Colonic mucosa (tissue), 4 donors: ENCODE data around the gene PRKAG2. TPM values are rescaled to one million over a fixed set of nuclear protein-coding genes. Genes with fewer than 3 reads are reported as not detected.
A peak's percentile ranks its signal among the peaks of the same experiment; 100 is the strongest.

ENCODE experiments used
- DNase-seq: peaks from one replicate; pipeline ENCODE4 v3.0.0-alpha.2; 2020
- H3K27ac ChIP-seq: fragments of 200-600 bp; one replicate; pipeline ENCODE4 v1.8.0; 2021
- H3K27me3 ChIP-seq: fragments of 200-600 bp; one replicate; pipeline ENCODE4 v1.8.0; 2021
- H3K36me3 ChIP-seq: fragments of 200-600 bp; one replicate; pipeline ENCODE4 v1.8.0; 2021
- H3K4me1 ChIP-seq: fragments of 200-600 bp; one replicate; pipeline ENCODE4 v1.8.0; 2021; ENCODE audit warnings: mild to moderate bottlenecking
- H3K4me3 ChIP-seq: fragments of 200-600 bp; one replicate; pipeline ENCODE4 v1.8.0; 2021
- H3K9ac ChIP-seq, 2 donors: one replicate each; pipeline ENCODE4 v1.7.0; 2013; ENCODE audit warnings: control low read depth in 2 of 2, low read depth in 2 of 2, low read length in 2 of 2
- H3K9me3 ChIP-seq: fragments of 200-600 bp; one replicate; pipeline ENCODE4 v1.8.0; 2021
- intact Hi-C: fragments of 100-400 bp; cut with DNase I; formaldehyde crosslinking; loops from one replicate; pipeline ENCODE4 v1.14.1; 2022
- total RNA-seq, 2 donors: library from RNA; stranded (reverse); fragmentation: NEBNext Ultra II Directional in 1 of 2; extraction: Animal tissue kit (Norgen Biotek cat#: 25700) in 1 of 2; gene quantifications; one replicate each; pipeline ENCODE4 v1.2.1, GENCODE V29; 2021
- TF ChIP-seq, protein P1 (sequence below): fragments of 200-600 bp; IDR thresholded peaks from one replicate; pipeline ENCODE4 v1.8.0; 2022; ENCODE audit warnings: antibody characterized with exemption, mild to moderate bottlenecking
- donor health status: healthy.
- donor health status: DM: no; HTN: no; CAD: no.
- donor health status: DM: no; HTN: no; CAD: no.

The PRKAG2 gene
- total RNA-seq, 2 donors from 2014 or later, result 36.3 to 42.0 TPM

DNA sequence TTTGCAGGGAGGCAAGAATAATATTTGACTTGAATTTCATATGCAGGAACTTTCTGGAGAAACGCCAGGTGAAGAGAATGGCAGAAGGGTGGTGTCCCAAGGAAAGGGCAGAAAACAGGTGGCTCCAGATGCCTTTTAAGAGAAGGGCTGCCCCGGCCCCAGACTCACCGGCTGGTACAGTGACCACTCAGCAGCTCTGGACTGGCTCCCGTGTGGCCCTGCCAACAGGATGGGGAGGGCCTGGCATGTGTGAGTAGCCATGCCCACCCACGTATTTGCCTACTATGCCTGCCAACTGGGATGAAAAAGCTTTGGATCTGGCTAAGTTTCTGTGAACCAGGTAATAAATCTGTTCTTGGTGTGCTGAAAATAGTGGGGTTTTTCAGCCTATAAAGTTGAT lies 159.5 kb downstream of the PRKAG2 start:
- Histone ChIP-seq H3K9ac (no peak overlapping the region), H3K27ac (no peak overlapping the region), H3K4me1 (no peaks in the 10 kb centered on the region), H3K4me3 (no peak overlapping the region), H3K36me3 (no peaks in the 10 kb centered on the region), H3K9me3 (no peaks in the 10 kb centered on the region), H3K27me3 (no peaks in the 10 kb centered on the region)
- TF ChIP-seq, protein P1, sequence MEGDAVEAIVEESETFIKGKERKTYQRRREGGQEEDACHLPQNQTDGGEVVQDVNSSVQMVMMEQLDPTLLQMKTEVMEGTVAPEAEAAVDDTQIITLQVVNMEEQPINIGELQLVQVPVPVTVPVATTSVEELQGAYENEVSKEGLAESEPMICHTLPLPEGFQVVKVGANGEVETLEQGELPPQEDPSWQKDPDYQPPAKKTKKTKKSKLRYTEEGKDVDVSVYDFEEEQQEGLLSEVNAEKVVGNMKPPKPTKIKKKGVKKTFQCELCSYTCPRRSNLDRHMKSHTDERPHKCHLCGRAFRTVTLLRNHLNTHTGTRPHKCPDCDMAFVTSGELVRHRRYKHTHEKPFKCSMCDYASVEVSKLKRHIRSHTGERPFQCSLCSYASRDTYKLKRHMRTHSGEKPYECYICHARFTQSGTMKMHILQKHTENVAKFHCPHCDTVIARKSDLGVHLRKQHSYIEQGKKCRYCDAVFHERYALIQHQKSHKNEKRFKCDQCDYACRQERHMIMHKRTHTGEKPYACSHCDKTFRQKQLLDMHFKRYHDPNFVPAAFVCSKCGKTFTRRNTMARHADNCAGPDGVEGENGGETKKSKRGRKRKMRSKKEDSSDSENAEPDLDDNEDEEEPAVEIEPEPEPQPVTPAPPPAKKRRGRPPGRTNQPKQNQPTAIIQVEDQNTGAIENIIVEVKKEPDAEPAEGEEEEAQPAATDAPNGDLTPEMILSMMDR, result no peak
- intact Hi-C loops, result no loop called here
- peak; percentile 41 for DNase-seq

DNA sequence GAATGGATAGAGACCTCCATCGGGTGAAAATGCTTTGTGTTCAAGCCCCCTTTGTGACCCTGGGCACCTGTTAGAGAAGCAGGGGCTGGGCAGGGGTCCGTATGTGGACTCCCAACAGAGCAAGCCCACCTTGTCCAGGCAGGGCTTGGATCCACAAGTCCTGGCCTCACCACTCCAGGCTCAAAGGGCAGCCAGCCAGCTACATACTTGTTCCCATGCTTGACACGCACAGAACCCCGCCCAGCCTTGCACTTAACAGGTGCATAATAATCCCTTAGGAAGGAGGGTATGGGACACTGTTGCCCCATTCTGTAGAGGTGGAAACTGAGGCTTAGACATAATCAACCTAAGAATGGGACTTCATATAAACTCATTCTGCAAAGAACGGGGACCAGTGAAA lies 160.6 kb downstream of the PRKAG2 start:
- no peaks in the 10 kb centered on the region for H3K27me3 ChIP-seq
- H3K4me1 ChIP-seq, result no peaks in the 10 kb centered on the region
- no peaks in the 10 kb centered on the region for H3K36me3 ChIP-seq
- TF ChIP-seq, protein P1, result no peak
- no peak overlapping the region for H3K9ac ChIP-seq
- intact Hi-C loops, result no loop called here
- DNase-seq, result peak; percentile 69
- peak overlapping the region; percentile 36 for H3K27ac ChIP-seq
- no peaks in the 10 kb centered on the region for H3K9me3 ChIP-seq
- H3K4me3 ChIP-seq, result no peak overlapping the region

DNA sequence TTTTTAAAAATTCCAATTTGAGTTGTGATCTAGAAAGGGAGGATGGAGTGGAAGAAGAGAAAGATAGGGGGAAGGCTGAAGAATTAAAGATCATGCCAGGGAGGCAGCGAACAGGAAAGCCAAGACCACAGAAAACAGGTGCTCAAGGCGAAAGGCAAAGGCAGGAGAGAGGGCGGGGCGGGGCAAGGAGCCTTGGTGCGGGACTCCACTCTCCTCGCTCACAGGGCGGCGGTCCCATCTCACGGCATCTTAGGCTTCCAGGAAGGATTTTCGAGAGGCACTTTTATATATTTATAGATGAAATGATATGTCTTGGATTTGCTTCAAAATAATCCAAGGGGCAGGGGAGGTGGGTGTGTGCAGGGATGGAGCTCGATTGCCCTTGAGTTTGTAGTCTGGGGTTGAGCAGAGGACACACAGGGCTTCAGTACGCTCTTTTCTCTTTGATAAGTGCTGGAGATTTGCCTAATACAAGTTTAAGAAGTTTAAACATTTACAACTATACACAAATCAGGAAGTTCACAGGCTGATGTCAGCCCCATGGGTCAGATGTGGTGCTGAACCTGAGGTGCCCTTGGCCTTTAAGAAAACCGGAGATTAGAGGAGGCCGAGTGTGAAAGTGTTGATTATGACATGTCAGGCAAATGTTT lies 161.1 kb downstream of the PRKAG2 start:
- no peaks in the 10 kb centered on the region for H3K9me3 ChIP-seq
- H3K9ac ChIP-seq, result no peak overlapping the region
- peak overlapping the region; percentile 36 for H3K27ac ChIP-seq
- no peaks in the 10 kb centered on the region for H3K4me1 ChIP-seq
- H3K4me3 ChIP-seq, result no peak overlapping the region
- TF ChIP-seq, protein P1, result no peak
- intact Hi-C loops, result no loop called here
- no peaks in the 10 kb centered on the region for H3K36me3 ChIP-seq
- DNase-seq, result peak; percentile 63
- H3K27me3 ChIP-seq, result no peaks in the 10 kb centered on the region

DNA sequence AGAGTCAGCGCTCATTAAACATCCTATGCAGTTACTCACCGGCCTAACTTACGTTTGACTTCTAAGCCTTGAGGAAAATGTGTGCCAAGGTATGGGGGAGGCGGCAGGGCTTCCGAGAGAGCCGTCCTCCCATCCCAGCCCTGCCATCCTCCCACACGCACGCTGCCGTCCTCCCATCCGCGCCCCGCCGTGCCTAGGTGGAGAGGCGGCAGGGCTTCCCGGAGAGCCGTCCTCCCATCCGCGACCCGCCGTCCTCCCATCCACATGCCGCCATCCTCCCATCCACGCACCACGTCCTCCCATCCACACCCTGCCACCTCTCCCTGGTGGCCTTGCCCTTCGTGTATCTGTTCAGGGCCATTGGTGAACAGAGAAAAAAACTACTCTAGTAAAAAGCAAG lies 162.7 kb downstream of the PRKAG2 start:
- intact Hi-C loops, result no loop called here
- TF ChIP-seq, protein P1, result no peak

DNA sequence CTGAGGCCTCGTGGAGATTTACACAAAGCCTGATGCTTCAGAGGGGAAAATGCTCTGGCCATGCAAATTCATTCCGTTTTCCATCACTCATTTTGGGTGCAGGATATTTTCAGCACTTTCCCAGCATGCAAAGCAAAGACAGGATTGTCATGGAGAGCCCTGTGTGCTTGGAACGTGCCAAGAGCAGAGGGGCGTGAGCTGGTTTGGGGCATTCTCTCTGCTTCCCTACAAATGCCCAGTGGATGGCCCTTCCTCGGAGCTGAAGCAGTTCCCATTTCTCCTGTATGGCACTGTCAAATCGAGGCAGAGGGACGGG lies 164.1 kb downstream of the PRKAG2 start:
- Histone ChIP-seq H3K4me3 (no peak overlapping the region), H3K4me1 (no peaks in the 10 kb centered on the region), H3K36me3 (no peaks in the 10 kb centered on the region), H3K27ac (no peak overlapping the region), H3K9ac (no peak overlapping the region), H3K27me3 (no peaks in the 10 kb centered on the region), H3K9me3 (no peaks in the 10 kb centered on the region)
- TF ChIP-seq, protein P1, result no peak
- DNase-seq, result no peak
- intact Hi-C loops, result no loop called here

More for the DNA sequence above, 162.7 kb downstream of the PRKAG2 start:
- Histone ChIP-seq H3K36me3 (no peaks in the 10 kb centered on the region), H3K4me3 (no peak overlapping the region), H3K9ac (no peak overlapping the region), H3K27me3 (no peaks in the 10 kb centered on the region), H3K9me3 (no peaks in the 10 kb centered on the region), H3K4me1 (no peaks in the 10 kb centered on the region), H3K27ac (no peak overlapping the region)
- DNase-seq, result no peak
